GM12878 (cell line): ENCODE results near the gene SMC1B.

Source experiments
- JUND ChIP-seq: IDR thresholded peaks from 2 replicates; pipeline ENCODE4 v1.6.1; 2012; ENCODE audit warnings: low read depth, mild to moderate bottlenecking, low read length, improper control_type of control experiment, moderate library complexity
- MTA2 ChIP-seq: fragments of 450-650 bp; IDR thresholded peaks from 2 replicates; pipeline ENCODE4 v1.6.1; 2016; ENCODE audit warnings: low read depth, mild to moderate bottlenecking, moderate library complexity
- POLR2A ChIP-seq: IDR thresholded peaks from 2 replicates; pipeline ENCODE4 v1.6.1; 2011; ENCODE audit warnings: low read depth, mild to moderate bottlenecking, low read length
- TCF12 ChIP-seq: IDR thresholded peaks from 2 replicates; pipeline ENCODE4 v1.6.1; 2011; ENCODE audit warnings: low read depth, mild to moderate bottlenecking, low read length
- TF ChIP-seq, protein P1 (sequence below): fragments of 450-650 bp; conservative IDR thresholded peaks from 2 replicates; pipeline ENCODE4 v1.6.1; 2017; ENCODE audit warnings: mild to moderate bottlenecking, moderate library complexity
- TF ChIP-seq, protein P2 (sequence below), 3 experiments: IDR thresholded peaks in 2 of 3; conservative IDR thresholded peaks in 1 of 3; 2 replicates each; pipeline ENCODE4 v1.5.1; 2011; ENCODE audit warnings: low read depth in 3 of 3, low read length in 3 of 3, mild to moderate bottlenecking in 3 of 3, control low read depth in 2 of 3, moderate library complexity in 2 of 3, inconsistent platforms in 1 of 3, mixed read lengths in 1 of 3; ENCODE audit not compliant: control insufficient read depth in 2 of 3, insufficient read depth in 1 of 3; ENCODE audit errors: extremely low read depth in 1 of 3
- TF ChIP-seq, protein P3 (sequence below): IDR thresholded peaks from 2 replicates; pipeline ENCODE4 v1.6.1; 2012; ENCODE audit warnings: improper control_type of control experiment, low read depth, low read length; ENCODE audit not compliant: insufficient replicate concordance

GRCh38 chr22:45423524-45423923 is 10.1 kb upstream of the SMC1B start:
- TF ChIP-seq, protein P1, sequence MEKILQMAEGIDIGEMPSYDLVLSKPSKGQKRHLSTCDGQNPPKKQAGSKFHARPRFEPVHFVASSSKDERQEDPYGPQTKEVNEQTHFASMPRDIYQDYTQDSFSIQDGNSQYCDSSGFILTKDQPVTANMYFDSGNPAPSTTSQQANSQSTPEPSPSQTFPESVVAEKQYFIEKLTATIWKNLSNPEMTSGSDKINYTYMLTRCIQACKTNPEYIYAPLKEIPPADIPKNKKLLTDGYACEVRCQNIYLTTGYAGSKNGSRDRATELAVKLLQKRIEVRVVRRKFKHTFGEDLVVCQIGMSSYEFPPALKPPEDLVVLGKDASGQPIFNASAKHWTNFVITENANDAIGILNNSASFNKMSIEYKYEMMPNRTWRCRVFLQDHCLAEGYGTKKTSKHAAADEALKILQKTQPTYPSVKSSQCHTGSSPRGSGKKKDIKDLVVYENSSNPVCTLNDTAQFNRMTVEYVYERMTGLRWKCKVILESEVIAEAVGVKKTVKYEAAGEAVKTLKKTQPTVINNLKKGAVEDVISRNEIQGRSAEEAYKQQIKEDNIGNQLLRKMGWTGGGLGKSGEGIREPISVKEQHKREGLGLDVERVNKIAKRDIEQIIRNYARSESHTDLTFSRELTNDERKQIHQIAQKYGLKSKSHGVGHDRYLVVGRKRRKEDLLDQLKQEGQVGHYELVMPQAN, result no peak
- TF ChIP-seq TCF12 (no peak), JUND (no peak), MTA2 (no peak), POLR2A (no peak)
- TF ChIP-seq, protein P2, sequence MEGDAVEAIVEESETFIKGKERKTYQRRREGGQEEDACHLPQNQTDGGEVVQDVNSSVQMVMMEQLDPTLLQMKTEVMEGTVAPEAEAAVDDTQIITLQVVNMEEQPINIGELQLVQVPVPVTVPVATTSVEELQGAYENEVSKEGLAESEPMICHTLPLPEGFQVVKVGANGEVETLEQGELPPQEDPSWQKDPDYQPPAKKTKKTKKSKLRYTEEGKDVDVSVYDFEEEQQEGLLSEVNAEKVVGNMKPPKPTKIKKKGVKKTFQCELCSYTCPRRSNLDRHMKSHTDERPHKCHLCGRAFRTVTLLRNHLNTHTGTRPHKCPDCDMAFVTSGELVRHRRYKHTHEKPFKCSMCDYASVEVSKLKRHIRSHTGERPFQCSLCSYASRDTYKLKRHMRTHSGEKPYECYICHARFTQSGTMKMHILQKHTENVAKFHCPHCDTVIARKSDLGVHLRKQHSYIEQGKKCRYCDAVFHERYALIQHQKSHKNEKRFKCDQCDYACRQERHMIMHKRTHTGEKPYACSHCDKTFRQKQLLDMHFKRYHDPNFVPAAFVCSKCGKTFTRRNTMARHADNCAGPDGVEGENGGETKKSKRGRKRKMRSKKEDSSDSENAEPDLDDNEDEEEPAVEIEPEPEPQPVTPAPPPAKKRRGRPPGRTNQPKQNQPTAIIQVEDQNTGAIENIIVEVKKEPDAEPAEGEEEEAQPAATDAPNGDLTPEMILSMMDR (IDR thresholded peaks at IDR 0.05 in 2 of 3, conservative IDR thresholded peaks at IDR 0.05 in 1 of 3; ENCODE audit: control insufficient read depth in 2 of 3, extremely low read depth in 1 of 3, insufficient read depth in 1 of 3, low read depth in 3 of 3, low read length in 3 of 3), result no peak
- TF ChIP-seq, protein P3, sequence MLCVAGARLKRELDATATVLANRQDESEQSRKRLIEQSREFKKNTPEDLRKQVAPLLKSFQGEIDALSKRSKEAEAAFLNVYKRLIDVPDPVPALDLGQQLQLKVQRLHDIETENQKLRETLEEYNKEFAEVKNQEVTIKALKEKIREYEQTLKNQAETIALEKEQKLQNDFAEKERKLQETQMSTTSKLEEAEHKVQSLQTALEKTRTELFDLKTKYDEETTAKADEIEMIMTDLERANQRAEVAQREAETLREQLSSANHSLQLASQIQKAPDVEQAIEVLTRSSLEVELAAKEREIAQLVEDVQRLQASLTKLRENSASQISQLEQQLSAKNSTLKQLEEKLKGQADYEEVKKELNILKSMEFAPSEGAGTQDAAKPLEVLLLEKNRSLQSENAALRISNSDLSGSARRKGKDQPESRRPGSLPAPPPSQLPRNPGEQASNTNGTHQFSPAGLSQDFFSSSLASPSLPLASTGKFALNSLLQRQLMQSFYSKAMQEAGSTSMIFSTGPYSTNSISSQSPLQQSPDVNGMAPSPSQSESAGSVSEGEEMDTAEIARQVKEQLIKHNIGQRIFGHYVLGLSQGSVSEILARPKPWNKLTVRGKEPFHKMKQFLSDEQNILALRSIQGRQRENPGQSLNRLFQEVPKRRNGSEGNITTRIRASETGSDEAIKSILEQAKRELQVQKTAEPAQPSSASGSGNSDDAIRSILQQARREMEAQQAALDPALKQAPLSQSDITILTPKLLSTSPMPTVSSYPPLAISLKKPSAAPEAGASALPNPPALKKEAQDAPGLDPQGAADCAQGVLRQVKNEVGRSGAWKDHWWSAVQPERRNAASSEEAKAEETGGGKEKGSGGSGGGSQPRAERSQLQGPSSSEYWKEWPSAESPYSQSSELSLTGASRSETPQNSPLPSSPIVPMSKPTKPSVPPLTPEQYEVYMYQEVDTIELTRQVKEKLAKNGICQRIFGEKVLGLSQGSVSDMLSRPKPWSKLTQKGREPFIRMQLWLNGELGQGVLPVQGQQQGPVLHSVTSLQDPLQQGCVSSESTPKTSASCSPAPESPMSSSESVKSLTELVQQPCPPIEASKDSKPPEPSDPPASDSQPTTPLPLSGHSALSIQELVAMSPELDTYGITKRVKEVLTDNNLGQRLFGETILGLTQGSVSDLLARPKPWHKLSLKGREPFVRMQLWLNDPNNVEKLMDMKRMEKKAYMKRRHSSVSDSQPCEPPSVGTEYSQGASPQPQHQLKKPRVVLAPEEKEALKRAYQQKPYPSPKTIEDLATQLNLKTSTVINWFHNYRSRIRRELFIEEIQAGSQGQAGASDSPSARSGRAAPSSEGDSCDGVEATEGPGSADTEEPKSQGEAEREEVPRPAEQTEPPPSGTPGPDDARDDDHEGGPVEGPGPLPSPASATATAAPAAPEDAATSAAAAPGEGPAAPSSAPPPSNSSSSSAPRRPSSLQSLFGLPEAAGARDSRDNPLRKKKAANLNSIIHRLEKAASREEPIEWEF, result no peak
